AG04449 (cell line): ENCODE results near the gene C8G.

ENCODE experiments used
- CTCF ChIA-PET: fragments of 350-600 bp; formaldehyde crosslinking; extraction: SDS; loops from one replicate; lab custom pipeline; 2021; ENCODE audit warnings: antibody characterized with exemption; lab: Yijun Ruan, JAX
- POLR2A ChIA-PET: fragments of 400-600, 350-600 bp; formaldehyde crosslinking; extraction: SDS; loops from one replicate; lab custom pipeline; 2020; ENCODE audit warnings: antibody characterized with exemption, inconsistent platforms; lab: Yijun Ruan, JAX
- DNase-seq: peaks from one replicate; pipeline ENCODE4 v3.0.0-alpha.2; 2010; ENCODE audit warnings: low read depth, low spot score
- H3K4me3 ChIP-seq: 2 replicates; pipeline ENCODE4 v1.5.1; 2011; ENCODE audit warnings: low read depth, mild to moderate bottlenecking, control low read depth, low read length
- CTCF ChIP-seq: IDR thresholded peaks from one replicate; pipeline ENCODE4 v1.5.1; 2011; ENCODE audit warnings: mild to moderate bottlenecking, moderate library complexity, low read length, control low read depth, inconsistent platforms; ENCODE audit not compliant: insufficient read depth; ENCODE audit errors: missing control alignments

C8G gene

GRCh38 chr9:136949817-136950655 is 5.0 kb downstream of the C8G start:
- TF ChIP-seq CTCF = no peak
- ChIA-PET POLR2A (interaction anchor here (1.1 kb wide), 1 partner anchor 103 kb away, joined by 3 read pairs; no protein-coding TSS in a partner anchor), CTCF (interaction anchor here (1.3 to 6.3 kb wide), 3 partner anchors 79 to 86 kb away, joined by 4 to 148 read pairs (median 4); no protein-coding TSS in a partner anchor)
- DNase-seq = no peak
- peak overlapping the region; percentile 58 for H3K4me3 ChIP-seq

- CTCF ChIA-PET = interaction anchor here (1.3 to 1.9 kb wide), 2 partner anchors 78 to 84 kb away, joined by 4 read pairs; no protein-coding TSS in a partner anchor
- POLR2A ChIA-PET = interaction anchor here (1.1 kb wide), 1 partner anchor 103 kb away, joined by 3 read pairs; no protein-coding TSS in a partner anchor
- DNase-seq = no peak
These were observed 5.7 kb downstream of the C8G start for GRCh38 chr9:136950656-136951276.

GRCh38 chr9:136951541-136952320 is 6.7 kb downstream of the C8G start, which contains the start of gene LCN12:
TSS of gene LCN12 (plus strand) at chr9:136952273. CDS start at chr9:136952328, 55 bp downstream.
- CTCF ChIA-PET = interaction anchor here (1.3 to 1.9 kb wide), 2 partner anchors 77 to 83 kb away, joined by 4 read pairs; no protein-coding TSS in a partner anchor
- DNase-seq = no peak

More at GRCh38 chr9:136950656-136951276, 5.7 kb downstream of the C8G start:
- no peak for TF ChIP-seq CTCF
- no peak overlapping the region for H3K4me3 ChIP-seq

GRCh38 chr9:136952321-136952850 is 7.3 kb downstream of the C8G start:
- no peak for DNase-seq
- no peak for TF ChIP-seq CTCF
- ChIA-PET POLR2A (no interaction called here), CTCF (interaction anchor here (1.0 kb wide), 1 partner anchor 83 kb away, joined by 5 read pairs; no protein-coding TSS in a partner anchor)
- H3K4me3 ChIP-seq = no peak overlapping the region

More at GRCh38 chr9:136951541-136952320, 6.7 kb downstream of the C8G start, which contains the start of gene LCN12:
- H3K4me3 ChIP-seq = no peak within 1 kb of the TSS
- POLR2A ChIA-PET = no interaction called here
- no peak for TF ChIP-seq CTCF

DNA sequence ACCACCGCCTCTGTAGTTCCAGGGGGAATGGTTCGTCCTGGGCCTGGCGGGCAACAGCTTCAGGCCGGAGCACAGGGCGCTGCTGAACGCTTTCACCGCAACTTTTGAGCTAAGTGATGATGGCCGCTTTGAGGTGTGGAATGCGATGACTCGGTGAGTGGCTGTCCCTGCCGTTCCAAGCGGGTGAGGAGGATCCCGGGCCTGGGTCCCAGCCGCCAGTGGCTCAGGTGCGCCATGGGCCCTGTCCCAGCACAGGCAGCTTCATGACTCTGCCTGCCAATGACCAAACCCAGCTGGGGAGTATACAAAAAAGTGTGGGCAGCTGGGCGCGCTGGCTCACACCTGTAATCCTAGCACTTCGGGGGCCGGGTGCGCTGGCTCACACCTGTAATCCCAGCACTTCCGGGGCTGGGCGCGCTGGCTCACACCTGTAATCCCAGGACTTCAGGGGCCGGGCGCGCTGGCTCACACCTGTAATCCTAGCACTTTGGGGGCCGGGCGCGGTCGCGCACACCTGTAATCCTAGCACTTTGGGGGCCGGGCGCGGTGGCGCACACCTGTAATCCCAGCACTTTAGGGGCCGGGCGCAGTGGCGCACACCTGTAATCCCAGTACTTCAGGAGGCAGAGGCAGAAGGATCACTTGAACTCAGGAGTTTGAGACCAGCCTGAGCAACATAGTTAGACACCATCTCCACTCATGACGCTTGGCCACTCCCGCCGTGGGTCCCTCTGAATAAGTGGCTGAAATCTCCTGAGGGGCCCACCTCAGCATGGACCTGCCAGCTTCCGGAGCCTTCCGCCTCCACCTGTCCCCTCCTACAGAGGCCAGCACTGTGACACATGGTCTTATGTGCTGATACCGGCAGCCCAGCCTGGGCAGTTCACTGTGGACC is 8.1 kb downstream of the C8G start:
- DNase-seq = no peak
- POLR2A ChIA-PET = no interaction called here
- no peak overlapping the region for H3K4me3 ChIP-seq
- CTCF ChIA-PET = interaction anchor here (1.0 to 3.4 kb wide), 2 partner anchors 8 to 82 kb away, joined by 5 to 16 read pairs; partner anchors contain the start of genes C8G and FBXW5
- no peak for TF ChIP-seq CTCF
